SU-DHL-6 (cell line): Measurements from ENCODE around the gene TENT4B.

ENCODE experiments used
- H2AFZ ChIP-seq: fragments of 200-600 bp; sonication (generic); 2 replicates; pipeline ENCODE4 v1.6.1; 2014; ENCODE audit warnings: low read depth, mild to moderate bottlenecking, moderate library complexity, mixed read lengths, antibody characterized with exemption, low read length; ENCODE audit not compliant: severe bottlenecking
- H3F3A ChIP-seq: fragments of 200-600 bp; shearing (Covaris generic); 2 replicates; pipeline ENCODE4 v1.6.0; 2016; ENCODE audit warnings: antibody characterized with exemption, mild to moderate bottlenecking; ENCODE audit not compliant: insufficient read depth
- H3K27ac ChIP-seq: fragments of 200-600 bp; sonication (generic); 2 replicates; pipeline ENCODE4 v1.5.1; 2016; ENCODE audit warnings: low read depth, mild to moderate bottlenecking, low read length, moderate library complexity, mixed read lengths
- H3K27me3 ChIP-seq: fragments of 200-600 bp; sonication (generic), shearing (Covaris generic); 2 replicates; pipeline ENCODE4 v1.6.0; 2014; ENCODE audit warnings: mild to moderate bottlenecking, low read length
- H3K36me3 ChIP-seq: fragments of 200-600 bp; sonication (generic); 2 replicates; pipeline ENCODE4 v1.6.1; 2014; ENCODE audit warnings: mild to moderate bottlenecking, low read length, mixed read lengths
- H3K4me2 ChIP-seq: fragments of 300-600, 200-600 bp; shearing (Covaris generic), sonication (generic); 2 replicates; pipeline ENCODE4 v1.6.0; 2014; ENCODE audit warnings: low read length, low read depth, mild to moderate bottlenecking; ENCODE audit not compliant: poor library complexity, severe bottlenecking
- H3K4me3 ChIP-seq: fragments of 200-600 bp; sonication (generic); 2 replicates; pipeline ENCODE4 v1.5.1; 2014; ENCODE audit warnings: antibody characterized with exemption, low read length, mild to moderate bottlenecking, mixed read lengths; ENCODE audit not compliant: insufficient read depth, poor library complexity, severe bottlenecking
- H3K79me2 ChIP-seq: fragments of 200-600 bp; sonication (generic); 2 replicates; pipeline ENCODE4 v1.6.1; 2014; ENCODE audit warnings: mild to moderate bottlenecking, low read length, moderate library complexity; ENCODE audit not compliant: insufficient read depth
- H3K9ac ChIP-seq: fragments of 200-600 bp; sonication (generic); 2 replicates; pipeline ENCODE4 v1.7.0; 2014; ENCODE audit warnings: mild to moderate bottlenecking, low read length
- H3K9me2 ChIP-seq: fragments of 200-600 bp; sonication (generic); replicated peaks from 2 replicates; pipeline ENCODE4 v1.6.1; 2014; ENCODE audit warnings: low read length; ENCODE audit not compliant: insufficient read depth
- H3K9me3 ChIP-seq: fragments of 200-600 bp; sonication (generic); 2 replicates; pipeline ENCODE4 v1.6.1; 2014; ENCODE audit warnings: low read length, mixed read lengths; ENCODE audit not compliant: insufficient read depth
- H4K20me1 ChIP-seq: fragments of 200-600 bp; sonication (generic); 2 replicates; pipeline ENCODE4 v1.6.1; 2014; ENCODE audit warnings: low read depth, mild to moderate bottlenecking, antibody characterized with exemption, low read length, moderate library complexity, mixed read lengths
- CTCF ChIP-seq: fragments of 200-600 bp; sonication (generic); IDR thresholded peaks from one replicate; pipeline ENCODE4 v1.5.1; 2017; ENCODE audit warnings: antibody characterized with exemption, mild to moderate bottlenecking, low read length, moderate library complexity; ENCODE audit not compliant: insufficient read depth, poor library complexity, severe bottlenecking
- EZH2phosphoT487 ChIP-seq: fragments of 200-600 bp; sonication (generic), shearing (Covaris generic); conservative IDR thresholded peaks from 2 replicates; pipeline ENCODE4 v1.6.1; 2018; ENCODE audit warnings: mild to moderate bottlenecking, antibody characterized with exemption, low read length, moderate library complexity, mixed read lengths

TENT4B gene

GRCh38 chr16:50272687-50273381 is 119.7 kb downstream of the TENT4B start:
- H3K4me2 ChIP-seq = no peak overlapping the region

GRCh38 chr16:50273382-50273690 is 120.2 kb downstream of the TENT4B start:
- TF ChIP-seq CTCF (no peak), EZH2phosphoT487 (no peak)
- Histone ChIP-seq H3K27me3 (no peaks in the 10 kb centered on the region), H3K9ac (no peak overlapping the region), H3F3A (peaks cover 20% of the 10 kb centered on the region; the same call in 1 of the 2 replicates), H4K20me1 (no peaks in the 10 kb centered on the region), H3K27ac (peak overlapping the region; percentile 86), H2AFZ (no peak overlapping the region), H3K36me3 (no peaks in the 10 kb centered on the region), H3K4me3 (no peak overlapping the region), H3K79me2 (0 out of 2 replicates have a peak, but pooled peaks cover 3% of the 10 kb centered on the region), H3K4me2 (no peak overlapping the region), H3K9me3 (no peaks in the 10 kb centered on the region), H3K9me2 (no peaks in the 10 kb centered on the region)

More at GRCh38 chr16:50272687-50273381, 119.7 kb downstream of the TENT4B start:
- H3K4me3 ChIP-seq = no peak overlapping the region
- peak overlapping the region; percentile 86; the same call in 1 of the 2 replicates for H3K27ac ChIP-seq
- H4K20me1 ChIP-seq = no peaks in the 10 kb centered on the region
- H3K9me2 ChIP-seq = no peaks in the 10 kb centered on the region
- no peaks in the 10 kb centered on the region for H3K36me3 ChIP-seq
- no peak overlapping the region for H2AFZ ChIP-seq
- H3K9me3 ChIP-seq = no peaks in the 10 kb centered on the region
- TF ChIP-seq EZH2phosphoT487 = no peak
- no peak for TF ChIP-seq CTCF
- no peaks in the 10 kb centered on the region for H3K27me3 ChIP-seq
- H3F3A ChIP-seq = peaks cover 20% of the 10 kb centered on the region; the same call in 1 of the 2 replicates
- H3K9ac ChIP-seq = no peak overlapping the region
- H3K79me2 ChIP-seq = 0 out of 2 replicates have a peak, but pooled peaks cover 3% of the 10 kb centered on the region

- peak overlapping the region; percentile 74 for H3K9ac ChIP-seq
Observed at GRCh38 chr16:50273888-50274325, 120.8 kb downstream of the TENT4B start.

More at GRCh38 chr16:50273888-50274325, 120.8 kb downstream of the TENT4B start:
- Histone ChIP-seq H3K27me3 (no peaks in the 10 kb centered on the region), H3K4me3 (peak overlapping the region; percentile 60), H3K79me2 (0 out of 2 replicates have a peak, but pooled peaks cover 3% of the 10 kb centered on the region), H3F3A (peaks cover 20% of the 10 kb centered on the region; the same call in 1 of the 2 replicates), H3K36me3 (no peaks in the 10 kb centered on the region), H3K9me2 (no peaks in the 10 kb centered on the region), H3K4me2 (peak overlapping the region; percentile 92), H3K9me3 (no peaks in the 10 kb centered on the region), H4K20me1 (no peaks in the 10 kb centered on the region), H3K27ac (peak overlapping the region; percentile 86), H2AFZ (no peak overlapping the region)
- TF ChIP-seq CTCF = no peak
- TF ChIP-seq EZH2phosphoT487 = no peak
